ENCODE results near the gene MFRP.

The MFRP gene

GRCh38 chr11:119343726-119344125 is 2.8 kb downstream of the MFRP start:
- TF ChIP-seq POLR2AphosphoS5 (IDR thresholded peaks at IDR 0.05; ENCODE audit: borderline replicate concordance, low read depth, low read length) = no peak
- TF ChIP-seq FOXP2 (optimal IDR thresholded peaks at IDR 0.05; ENCODE audit: control extremely low read depth, extremely low read length, insufficient read depth) = no peak
- no peaks in the 10 kb centered on the region for H3K36me3 ChIP-seq (ENCODE audit: insufficient read depth, low read length)
- no peak for DNase-seq (ENCODE audit: low read depth, low spot score)
- no peak overlapping the region for H3K27ac ChIP-seq
- H3K4me3 ChIP-seq = no peak overlapping the region
- no peak overlapping the region for H3K9ac ChIP-seq (ENCODE audit: insufficient read length)
- no peaks in the 10 kb centered on the region for H3K9me3 ChIP-seq (ENCODE audit: low read depth, low read length)

GRCh38 chr11:119342362-119343130 is 4.0 kb downstream of the MFRP start:
- no peaks in the 10 kb centered on the region for H3K9me3 ChIP-seq (ENCODE audit: low read depth, low read length)
- H3K27ac ChIP-seq = no peak overlapping the region
- no peak for TF ChIP-seq POLR2AphosphoS5 (IDR thresholded peaks at IDR 0.05; ENCODE audit: borderline replicate concordance, low read depth, low read length)
- no peak for TF ChIP-seq FOXP2 (optimal IDR thresholded peaks at IDR 0.05; ENCODE audit: control extremely low read depth, extremely low read length, insufficient read depth)
- no peak for TF ChIP-seq EZH2 (IDR thresholded peaks at IDR 0.05)
- H3K9ac ChIP-seq (ENCODE audit: insufficient read length) = no peak overlapping the region
- no peaks in the 10 kb centered on the region for H3K36me3 ChIP-seq (ENCODE audit: insufficient read depth, low read length)
- DNase-seq (ENCODE audit: low read depth, low spot score) = no peak
- no peak overlapping the region for H3K4me3 ChIP-seq

GRCh38 chr11:119342023-119342300 is 4.5 kb downstream of the MFRP start:
- TF ChIP-seq FOXP2 (optimal IDR thresholded peaks at IDR 0.05; ENCODE audit: control extremely low read depth, extremely low read length, insufficient read depth) (no peak), EZH2 (IDR thresholded peaks at IDR 0.05) (no peak), POLR2AphosphoS5 (IDR thresholded peaks at IDR 0.05; ENCODE audit: borderline replicate concordance, low read depth, low read length) (no peak)

GRCh38 chr11:119341222-119342022 is 5.1 kb downstream of the MFRP start:
- H3K36me3 ChIP-seq (ENCODE audit: insufficient read depth, low read length) = no peaks in the 10 kb centered on the region; the same call in 1 of the 2 replicates
- no peak for DNase-seq (ENCODE audit: low read depth, low spot score)
- H3K4me3 ChIP-seq = no peak overlapping the region
- H3K9me3 ChIP-seq (ENCODE audit: low read depth, low read length) = no peaks in the 10 kb centered on the region
- H3K27ac ChIP-seq = no peak overlapping the region
- TF ChIP-seq EZH2 (IDR thresholded peaks at IDR 0.05) (no peak), FOXP2 (optimal IDR thresholded peaks at IDR 0.05; ENCODE audit: control extremely low read depth, extremely low read length, insufficient read depth) (no peak), POLR2AphosphoS5 (IDR thresholded peaks at IDR 0.05; ENCODE audit: borderline replicate concordance, low read depth, low read length) (no peak)
- H3K9ac ChIP-seq (ENCODE audit: insufficient read length) = no peak overlapping the region

More at GRCh38 chr11:119342023-119342300, 4.5 kb downstream of the MFRP start:
- Histone ChIP-seq H3K27ac (no peak overlapping the region), H3K36me3 (ENCODE audit: insufficient read depth, low read length) (no peaks in the 10 kb centered on the region), H3K9ac (ENCODE audit: insufficient read length) (no peak overlapping the region), H3K4me3 (no peak overlapping the region), H3K9me3 (ENCODE audit: low read depth, low read length) (no peaks in the 10 kb centered on the region)
- no peak for DNase-seq (ENCODE audit: low read depth, low spot score)

- no peak for TF ChIP-seq FOXP2 (optimal IDR thresholded peaks at IDR 0.05; ENCODE audit: control extremely low read depth, extremely low read length, insufficient read depth)
- TF ChIP-seq POLR2AphosphoS5 (IDR thresholded peaks at IDR 0.05; ENCODE audit: borderline replicate concordance, low read depth, low read length) = no peak
- no peak for TF ChIP-seq EZH2 (IDR thresholded peaks at IDR 0.05)
- Histone ChIP-seq H3K4me3 (peak within 1 kb of the TSS; percentile 69), H3K36me3 (ENCODE audit: insufficient read depth, low read length) (no peaks in the 10 kb centered on the region; the same call in 1 of the 2 replicates), H3K9ac (ENCODE audit: insufficient read length) (peak within 1 kb of the TSS; percentile 47), H3K27ac (no peak within 1 kb of the TSS), H3K9me3 (ENCODE audit: low read depth, low read length) (no peaks in the 10 kb centered on the region)
- DNase-seq (ENCODE audit: low read depth, low spot score) = no peak
Measured at GRCh38 chr11:119340335-119341221, 5.9 kb downstream of the MFRP start, which contains the start of gene C1QTNF5. TSS of gene C1QTNF5 (minus strand) at chr11:119340883. CDS start at chr11:119340397, 486 bp downstream.

GRCh38 chr11:119339589-119340334 is 6.7 kb downstream of the MFRP start:
- H3K27ac ChIP-seq = no peak overlapping the region
- H3K4me3 ChIP-seq = peak overlapping the region; percentile 69
- no peaks in the 10 kb centered on the region for H3K9me3 ChIP-seq (ENCODE audit: low read depth, low read length)
- DNase-seq (ENCODE audit: low read depth, low spot score) = no peak
- TF ChIP-seq EZH2 (IDR thresholded peaks at IDR 0.05) = no peak
- no peak for TF ChIP-seq POLR2AphosphoS5 (IDR thresholded peaks at IDR 0.05; ENCODE audit: borderline replicate concordance, low read depth, low read length)
- no peak for TF ChIP-seq FOXP2 (optimal IDR thresholded peaks at IDR 0.05; ENCODE audit: control extremely low read depth, extremely low read length, insufficient read depth)
- peak overlapping the region; percentile 47 for H3K9ac ChIP-seq (ENCODE audit: insufficient read length)
- H3K36me3 ChIP-seq (ENCODE audit: insufficient read depth, low read length) = no peaks in the 10 kb centered on the region; the same call in 1 of the 2 replicates

- DNase-seq (ENCODE audit: low read depth, low spot score) = no peak
- TF ChIP-seq EZH2 (IDR thresholded peaks at IDR 0.05) (no peak), POLR2AphosphoS5 (IDR thresholded peaks at IDR 0.05; ENCODE audit: borderline replicate concordance, low read depth, low read length) (no peak), FOXP2 (optimal IDR thresholded peaks at IDR 0.05; ENCODE audit: control extremely low read depth, extremely low read length, insufficient read depth) (no peak)
- H3K9me3 ChIP-seq (ENCODE audit: low read depth, low read length) = no peaks in the 10 kb centered on the region
- no peak overlapping the region for H3K27ac ChIP-seq
- H3K4me3 ChIP-seq = no peak overlapping the region; the same call in 1 of the 2 replicates
- H3K9ac ChIP-seq (ENCODE audit: insufficient read length) = no peak overlapping the region
- H3K36me3 ChIP-seq (ENCODE audit: insufficient read depth, low read length) = no peaks in the 10 kb centered on the region; the same call in 1 of the 2 replicates
Measured at GRCh38 chr11:119338965-119339588, 7.4 kb downstream of the MFRP start.

Measured in SK-N-MC (cell line).